Jurkat, Clone E6-1 (cell line): ENCODE measurements around the gene CASP10.

Experiments
- DNase-seq: peaks from one replicate; pipeline ENCODE4 v3.0.0-alpha.2; 2011; ENCODE audit warnings: low read depth, low spot score
- H3K4me3 ChIP-seq: 2 replicates; pipeline ENCODE4 v1.5.1; 2011; ENCODE audit warnings: mild to moderate bottlenecking, low read length, control low read depth, moderate library complexity

Gene CASP10

DNA sequence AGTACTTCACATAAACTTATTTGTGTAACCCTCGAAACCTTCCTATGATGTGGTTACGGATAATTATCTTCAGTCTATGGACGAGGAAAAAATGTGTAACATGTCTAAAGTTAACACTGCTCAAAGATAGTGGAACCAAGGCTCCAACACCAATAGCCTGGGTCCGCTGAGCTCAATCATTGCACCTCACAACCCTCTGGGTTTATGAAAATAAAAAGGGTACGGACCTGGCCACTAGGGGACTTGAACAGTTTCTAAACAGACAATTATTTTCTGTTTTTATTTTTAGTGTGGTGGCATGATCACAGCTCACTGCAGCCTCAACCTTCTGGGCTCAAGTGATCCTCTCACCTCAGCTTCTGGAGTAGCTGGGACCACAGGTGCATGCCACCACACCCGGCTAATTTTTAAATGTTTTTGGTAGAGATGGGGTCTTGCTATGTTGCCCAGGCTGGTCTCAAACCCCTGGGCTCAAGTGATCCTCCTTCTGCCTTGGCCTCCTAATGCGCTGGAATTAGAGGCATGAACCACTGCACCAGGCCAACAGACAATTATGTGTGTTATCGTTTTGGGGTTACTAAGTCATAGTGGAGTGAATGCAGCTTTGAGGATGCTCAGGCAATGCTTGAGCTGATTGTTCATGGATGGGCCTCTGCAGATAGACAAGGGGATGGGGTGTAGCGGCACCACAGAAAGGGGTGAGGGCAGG is 87.5 kb downstream of the CASP10 start:
- no peak for DNase-seq
- H3K4me3 ChIP-seq: no peak overlapping the region

DNA sequence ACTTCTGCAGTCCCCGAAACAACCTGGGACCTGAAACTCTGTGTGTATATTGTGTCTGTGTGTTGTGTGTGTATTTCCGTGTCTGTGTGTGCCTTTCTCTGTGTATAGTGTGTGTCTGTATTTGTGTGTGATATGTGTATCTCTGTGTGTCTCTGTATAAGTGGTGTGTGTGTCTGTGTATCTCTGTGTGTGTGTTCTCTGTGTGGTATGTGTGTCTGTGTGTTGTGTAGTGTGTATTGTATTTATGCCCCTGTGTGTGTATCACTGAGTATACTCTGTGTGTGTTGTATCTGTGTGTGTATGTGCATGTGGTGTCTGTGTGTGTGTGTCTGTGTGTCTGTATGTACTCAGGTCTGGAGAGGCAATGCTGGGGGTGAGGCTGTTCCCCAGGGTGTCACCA is 89.0 kb downstream of the CASP10 start:
- no peak overlapping the region for H3K4me3 ChIP-seq
- DNase-seq: no peak

DNA sequence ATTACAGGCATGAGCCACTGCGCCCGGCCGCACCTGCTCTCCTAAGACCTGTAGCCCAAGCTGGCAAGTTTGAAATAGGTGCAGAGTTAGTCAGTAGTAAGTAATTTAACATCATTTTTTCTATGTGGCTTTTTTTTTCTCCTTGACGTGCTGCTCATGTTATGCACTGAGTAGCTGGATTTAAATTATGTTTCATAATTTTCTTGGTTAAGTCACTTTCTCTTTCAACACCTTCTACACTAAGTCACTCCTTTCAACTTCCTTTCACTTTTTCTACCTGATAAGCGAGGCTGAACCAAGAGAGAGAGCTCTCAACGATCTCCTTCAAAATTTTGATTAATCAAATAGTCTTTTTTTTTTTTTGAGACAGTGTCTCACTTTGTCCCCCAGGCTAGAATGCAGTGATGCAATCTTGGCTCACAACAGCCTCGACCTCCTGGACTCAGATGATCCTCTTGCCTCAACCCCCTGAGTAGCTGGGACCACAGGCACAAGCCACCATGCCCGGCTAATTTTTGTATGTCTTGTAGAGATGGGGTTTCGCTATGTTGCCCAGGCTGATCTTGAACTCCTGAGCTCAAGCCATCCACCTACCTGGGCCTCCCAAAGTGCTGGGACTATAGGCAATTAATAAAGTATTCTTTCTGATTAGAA is 90.5 kb downstream of the CASP10 start:
- DNase-seq: no peak
- no peak overlapping the region for H3K4me3 ChIP-seq

DNA sequence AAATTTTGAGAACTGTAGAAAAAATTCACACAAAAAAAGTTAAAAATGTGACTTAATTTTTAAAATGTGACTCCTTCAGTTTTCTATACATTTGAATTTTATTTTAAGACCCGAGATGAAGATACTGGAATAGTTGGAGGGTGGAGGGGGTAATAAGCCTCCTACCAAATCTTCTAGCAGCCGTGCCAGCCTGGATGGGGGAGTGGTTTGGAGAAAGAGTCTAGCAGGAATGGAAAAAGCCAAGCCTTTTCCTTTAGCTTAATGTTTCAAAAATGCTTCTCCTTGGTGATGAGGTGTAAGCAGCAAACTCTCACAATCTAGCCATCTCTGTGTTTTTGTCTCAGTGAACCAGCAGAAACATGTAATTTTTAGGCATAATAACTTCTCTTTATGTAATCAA is 92.1 kb downstream of the CASP10 start:
- H3K4me3 ChIP-seq: no peak overlapping the region
- no peak for DNase-seq

DNA sequence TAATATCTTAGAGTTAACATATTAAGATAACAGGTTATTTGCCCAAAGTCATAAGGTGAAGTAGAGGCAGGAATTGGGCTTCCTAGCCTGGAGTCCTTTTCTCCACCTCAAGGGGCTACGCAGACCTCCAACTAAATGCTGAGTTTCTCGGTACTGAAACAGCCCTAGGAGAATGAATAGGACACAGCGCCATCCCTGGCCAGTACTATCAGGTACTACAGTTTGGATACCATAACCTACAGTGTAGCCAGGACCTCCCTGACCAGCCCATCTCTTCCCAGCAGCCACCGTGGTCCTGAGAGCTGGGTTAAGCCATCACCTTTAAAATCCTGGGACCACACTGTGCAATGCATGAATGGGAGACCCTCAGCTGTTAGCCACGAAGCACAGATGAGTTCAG is 93.0 kb downstream of the CASP10 start:
- no peak overlapping the region for H3K4me3 ChIP-seq

DNA sequence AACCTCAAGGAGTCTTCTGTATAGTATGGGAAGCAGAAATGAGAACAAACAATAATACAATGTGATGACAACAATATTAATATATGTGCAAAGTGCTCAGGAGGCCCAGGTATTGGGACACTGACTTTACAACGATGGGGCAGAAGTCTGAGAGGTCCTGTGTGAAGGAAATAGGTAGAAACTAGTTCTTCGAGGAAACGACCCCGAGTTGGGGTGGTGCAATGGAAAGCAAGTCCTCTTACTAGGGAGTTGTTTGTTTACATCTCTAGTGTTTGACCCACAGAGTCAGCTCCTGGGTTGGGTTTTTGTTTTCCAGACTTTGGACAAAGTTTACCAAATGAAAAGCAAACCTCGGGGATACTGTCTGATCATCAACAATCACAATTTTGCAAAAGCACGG is 93.6 kb downstream of the CASP10 start:
- H3K4me3 ChIP-seq: no peak overlapping the region
- no peak for DNase-seq

More for the DNA sequence above, 93.0 kb downstream of the CASP10 start:
- no peak for DNase-seq
